B cell (primary cell): Measurements from ENCODE around the gene DENND6A. TPM values are rescaled to one million over a fixed set of nuclear protein-coding genes. Genes with fewer than 3 reads are reported as not detected.

ENCODE experiments used
- ATAC-seq: fragments of 200-7000 bp; cut with Tn5 transposase; one replicate; pipeline ENCODE4 v1.10.0; 2021; ENCODE audit warnings: low read depth, mild to moderate bottlenecking, moderate number of reproducible peaks, moderate library complexity
- CTCF ChIA-PET: fragments of 350-600 bp; sonication (Branson Sonifier 250); formaldehyde crosslinking; loops from one replicate; lab custom pipeline; 2021; ENCODE audit warnings: antibody characterized with exemption, inconsistent platforms; lab: Charles Lee
- POLR2A ChIA-PET: fragments of 350-600 bp; sonication (Branson Sonifier 250); formaldehyde crosslinking; loops from one replicate; lab custom pipeline; 2021; ENCODE audit warnings: antibody characterized with exemption; lab: Charles Lee
- DNase-seq: peaks from one replicate; pipeline ENCODE4 v3.0.0; 2013
- H2AFZ ChIP-seq: 2 replicates; pipeline ENCODE4 v1.6.1; 2012; ENCODE audit warnings: mild to moderate bottlenecking, low read depth, low read length; ENCODE audit not compliant: insufficient read depth, poor library complexity, severe bottlenecking
- H3K27ac ChIP-seq, 2 donors: 1 replicate in 1 of 2; 2 replicates in 1 of 2; pipeline ENCODE4 v1.5.1; 2012 to 2013; ENCODE audit warnings: low read length in 2 of 2, mild to moderate bottlenecking in 2 of 2, moderate library complexity in 1 of 2
- H3K27me3 ChIP-seq, 4 experiments: fragments of 200-600 bp in 1 of 4; sonication (generic) in 1 of 4; replicated peaks in 1 of 4; 1 replicate in 2 of 4; 2 replicates in 2 of 4; pipeline versions ENCODE4 v1.6.1 to v1.7.0; 2013 to 2016; ENCODE audit warnings: low read length in 3 of 4, mild to moderate bottlenecking in 2 of 4, mixed read lengths in 1 of 4, moderate library complexity in 1 of 4; ENCODE audit not compliant: insufficient read depth in 4 of 4, control insufficient read depth in 3 of 4; ENCODE audit errors: control extremely low read depth in 1 of 4
- H3K36me3 ChIP-seq, 2 experiments: replicated peaks in 1 of 2; 1 replicate in 1 of 2; 2 replicates in 1 of 2; pipeline versions ENCODE4 v1.6.1 to v1.7.1; 2013; ENCODE audit warnings: low read length in 1 of 2; ENCODE audit not compliant: insufficient read depth in 2 of 2, control insufficient read depth in 1 of 2; ENCODE audit errors: control extremely low read depth in 1 of 2, extremely low read depth in 1 of 2
- H3K4me1 ChIP-seq, 2 donors: fragments of 200-600 bp in 1 of 2; sonication (generic) in 1 of 2; 1 replicate in 1 of 2; 2 replicates in 1 of 2; pipeline versions ENCODE4 v1.5.1 to v1.6.1; 2013 to 2017; ENCODE audit warnings: low read length in 2 of 2; ENCODE audit not compliant: control insufficient read depth in 2 of 2, insufficient read depth in 2 of 2
- H3K4me2 ChIP-seq: replicated peaks from 2 replicates; pipeline ENCODE3; 2012; ENCODE audit warnings: mild to moderate bottlenecking, low read depth, low read length; ENCODE audit not compliant: poor library complexity, severe bottlenecking
- H3K4me3 ChIP-seq, 5 experiments: fragments of 200-600 bp in 1 of 5; sonication (generic) in 1 of 5; 1 replicate in 3 of 5; 2 replicates in 2 of 5; pipeline versions ENCODE4 v1.5.1 to v1.7.0; 2011 to 2016; ENCODE audit warnings: low read length in 4 of 5, mild to moderate bottlenecking in 4 of 5, low read depth in 2 of 5, control low read depth in 1 of 5, moderate library complexity in 1 of 5; ENCODE audit not compliant: insufficient read depth in 1 of 5; ENCODE audit errors: control extremely low read depth in 1 of 5, extremely low read depth in 1 of 5
- H3K79me2 ChIP-seq: fragments of 200-600 bp; sonication (generic); one replicate; pipeline ENCODE4 v1.6.0; 2016; ENCODE audit warnings: low read length; ENCODE audit not compliant: control insufficient read depth, insufficient read depth
- H3K9ac ChIP-seq: fragments of 200-600 bp; sonication (generic); 2 replicates; pipeline ENCODE4 v1.6.1; 2017; ENCODE audit warnings: mild to moderate bottlenecking, low read length, moderate library complexity
- H3K9me3 ChIP-seq, 3 donors: one replicate each; pipeline versions ENCODE4 v1.6.1 to v1.7.1; 2013; ENCODE audit warnings: low read length in 2 of 3; ENCODE audit not compliant: control insufficient read depth in 2 of 3, insufficient read depth in 1 of 3; ENCODE audit errors: control extremely low read depth in 1 of 3
- H4K20me1 ChIP-seq: 2 replicates; pipeline ENCODE4 v1.6.0; 2012; ENCODE audit warnings: mild to moderate bottlenecking, low read length; ENCODE audit not compliant: insufficient read depth, control insufficient read depth, poor library complexity, severe bottlenecking
- H3K27ac Mint-ChIP-seq: one replicate; pipeline ENCODE4 v1.8.0; 2021; ENCODE audit warnings: mixed read lengths
- H3K27me3 Mint-ChIP-seq: one replicate; pipeline ENCODE4 v1.8.0; 2021; ENCODE audit warnings: mixed read lengths
- H3K4me1 Mint-ChIP-seq: one replicate; pipeline ENCODE4 v1.8.0; 2021; ENCODE audit warnings: mixed read lengths
- H3K4me3 Mint-ChIP-seq: one replicate; pipeline ENCODE4 v1.8.0; 2021; ENCODE audit warnings: mixed read lengths
- H3K9me3 Mint-ChIP-seq: one replicate; pipeline ENCODE4 v1.8.0; 2022; ENCODE audit warnings: mixed read lengths; ENCODE audit not compliant: insufficient read depth
- EZH2 ChIP-seq: IDR thresholded peaks from 2 replicates; pipeline ENCODE4 v1.6.1; 2012; ENCODE audit warnings: borderline replicate concordance, low read depth, mild to moderate bottlenecking, moderate library complexity, low read length; ENCODE audit not compliant: insufficient read depth, poor library complexity, severe bottlenecking
- WGBS: methylation state at CpG from one replicate; pipeline ENCODE4 v1.1.5; 2013; ENCODE audit warnings: missing lambda C conversion rate; ENCODE audit not compliant: insufficient coverage; 5-methylcytosine and 5-hydroxymethylcytosine counted together
- intact Hi-C: fragments of 100-400 bp; cut with micrococcal nuclease; formaldehyde crosslinking; loops from one replicate; pipeline ENCODE4 v1.10.0; 2022
- polyA plus RNA-seq: library from polyadenylated mRNA; depleted of rRNA; stranded (reverse); fragments of >200 nt; gene quantifications from 2 replicates; pipeline ENCODE4 v1.2.3, GENCODE V29; 2012
- total RNA-seq, 2 donors: library from RNA; stranded (reverse); fragments of 120-200 nt in 1 of 2; gene quantifications; 1 replicate in 1 of 2; 2 replicates in 1 of 2; pipeline versions ENCODE4 v1.2.3 to v1.2.4, GENCODE V29; 2013 to 2022
- TF ChIP-seq, protein P1 (sequence below): fragments of 200-600 bp; IDR thresholded peaks from one replicate; pipeline ENCODE4 v1.8.0; 2022; ENCODE audit warnings: antibody characterized with exemption, mild to moderate bottlenecking

Gene DENND6A
- total and polyA plus RNA-seq, 2 donors (not counting 1 experiment from before 2014, with no cell fraction given), result 10.0 to 31.5 TPM

GRCh38 chr3:57683286-57683685 is 9.6 kb downstream of the DENND6A start:
- intact Hi-C loops, result no loop called here
- Mint-ChIP-seq H3K4me3 (no peak overlapping the region), H3K27ac (no peak overlapping the region), H3K4me1 (peaks cover 37% of the 10 kb centered on the region), H3K9me3 (no peaks in the 10 kb centered on the region), H3K27me3 (no peaks in the 10 kb centered on the region)
- Histone ChIP-seq H3K4me2 (no peak overlapping the region), H3K4me3 (no peak overlapping the region), H3K27ac (no peak overlapping the region), H2AFZ (no peak overlapping the region), H3K36me3 (peaks cover 13 to 16% of the 10 kb centered on the region in 2 experiments), H3K4me1 (peaks cover 0 to 6% of the 10 kb centered on the region in 2 donors), H3K79me2 (peaks cover 98% of the 10 kb centered on the region), H3K9ac (no peak overlapping the region), H3K9me3 (no peaks in the 10 kb centered on the region), H4K20me1 (peaks cover 59% of the 10 kb centered on the region), H3K27me3 (no peaks in the 10 kb centered on the region)
- TF ChIP-seq EZH2, result no peak
- TF ChIP-seq, protein P1, sequence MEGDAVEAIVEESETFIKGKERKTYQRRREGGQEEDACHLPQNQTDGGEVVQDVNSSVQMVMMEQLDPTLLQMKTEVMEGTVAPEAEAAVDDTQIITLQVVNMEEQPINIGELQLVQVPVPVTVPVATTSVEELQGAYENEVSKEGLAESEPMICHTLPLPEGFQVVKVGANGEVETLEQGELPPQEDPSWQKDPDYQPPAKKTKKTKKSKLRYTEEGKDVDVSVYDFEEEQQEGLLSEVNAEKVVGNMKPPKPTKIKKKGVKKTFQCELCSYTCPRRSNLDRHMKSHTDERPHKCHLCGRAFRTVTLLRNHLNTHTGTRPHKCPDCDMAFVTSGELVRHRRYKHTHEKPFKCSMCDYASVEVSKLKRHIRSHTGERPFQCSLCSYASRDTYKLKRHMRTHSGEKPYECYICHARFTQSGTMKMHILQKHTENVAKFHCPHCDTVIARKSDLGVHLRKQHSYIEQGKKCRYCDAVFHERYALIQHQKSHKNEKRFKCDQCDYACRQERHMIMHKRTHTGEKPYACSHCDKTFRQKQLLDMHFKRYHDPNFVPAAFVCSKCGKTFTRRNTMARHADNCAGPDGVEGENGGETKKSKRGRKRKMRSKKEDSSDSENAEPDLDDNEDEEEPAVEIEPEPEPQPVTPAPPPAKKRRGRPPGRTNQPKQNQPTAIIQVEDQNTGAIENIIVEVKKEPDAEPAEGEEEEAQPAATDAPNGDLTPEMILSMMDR, result no peak
- WGBS, result no CpG with 5 or more reads among the region's 2 CpGs
- ATAC-seq (no peak), DNase-seq (no peak)
- POLR2A ChIA-PET, result no interaction called here
- CTCF ChIA-PET, result no interaction called here

- H3K27me3 ChIP-seq, result no peaks in the 10 kb centered on the region
- Mint-ChIP-seq H3K4me1 (peaks cover 35% of the 10 kb centered on the region), H3K27ac (no peak overlapping the region), H3K27me3 (no peaks in the 10 kb centered on the region), H3K4me3 (no peak overlapping the region), H3K9me3 (no peaks in the 10 kb centered on the region)
- H3K27ac ChIP-seq, result no peak overlapping the region
- peaks cover 15 to 16% of the 10 kb centered on the region in 2 experiments for H3K36me3 ChIP-seq
- H2AFZ ChIP-seq, result no peak overlapping the region
- H3K4me3 ChIP-seq, result no peak overlapping the region
- H3K9me3 ChIP-seq, result no peaks in the 10 kb centered on the region
- no peak overlapping the region for H3K9ac ChIP-seq
- ChIA-PET CTCF (no interaction called here), POLR2A (no interaction called here)
- no CpG with 5 or more reads among the region's 1 CpG for WGBS
- intact Hi-C loops, result no loop called here
- peaks cover 98% of the 10 kb centered on the region for H3K79me2 ChIP-seq
- H4K20me1 ChIP-seq, result peaks cover 60% of the 10 kb centered on the region
- H3K4me1 ChIP-seq, result peaks cover 0 to 4% of the 10 kb centered on the region in 2 donors
- DNase-seq, result no peak
- no peak overlapping the region for H3K4me2 ChIP-seq
- ATAC-seq, result no peak
- no peak for TF ChIP-seq EZH2
- TF ChIP-seq, protein P1, result no peak
Measured at GRCh38 chr3:57682284-57682683, 10.6 kb downstream of the DENND6A start.
